ENCODE results near the gene PREX1.

The PREX1 gene

GRCh38 chr20:48619126-48620101, 208.4 kb downstream of the PREX1 start:
- Histone ChIP-seq H3K36me3 (ENCODE audit: insufficient read depth, low read depth, low read length) (no peaks in the 10 kb centered on the region), H3K9me3 (ENCODE audit: insufficient read depth, low read depth, low read length) (no peaks in the 10 kb centered on the region), H3K9ac (ENCODE audit: low read depth, low read length) (no peak overlapping the region), H3K4me1 (ENCODE audit: insufficient read depth, low read length) (no peaks in the 10 kb centered on the region), H3K27ac (ENCODE audit: low read length) (no peak overlapping the region), H3K4me3 (ENCODE audit: low read length) (no peak overlapping the region), H3K27me3 (ENCODE audit: insufficient read depth, low read length) (no peaks in the 10 kb centered on the region)

- Histone ChIP-seq H3K4me1 (ENCODE audit: insufficient read depth, low read length) (no peaks in the 10 kb centered on the region), H3K27ac (ENCODE audit: low read length) (no peak overlapping the region), H3K4me3 (ENCODE audit: low read length) (no peak overlapping the region), H3K27me3 (ENCODE audit: insufficient read depth, low read length) (no peaks in the 10 kb centered on the region), H3K36me3 (ENCODE audit: insufficient read depth, low read depth, low read length) (no peaks in the 10 kb centered on the region), H3K9me3 (ENCODE audit: insufficient read depth, low read depth, low read length) (no peaks in the 10 kb centered on the region), H3K9ac (ENCODE audit: low read depth, low read length) (no peak overlapping the region)
Observed at GRCh38 chr20:48618631-48619030, 209.2 kb downstream of the PREX1 start.

GRCh38 chr20:48618052-48618451, 209.7 kb downstream of the PREX1 start:
- Histone ChIP-seq H3K9ac (ENCODE audit: low read depth, low read length) (no peak overlapping the region), H3K9me3 (ENCODE audit: insufficient read depth, low read depth, low read length) (no peaks in the 10 kb centered on the region), H3K36me3 (ENCODE audit: insufficient read depth, low read depth, low read length) (no peaks in the 10 kb centered on the region), H3K4me1 (ENCODE audit: insufficient read depth, low read length) (no peaks in the 10 kb centered on the region), H3K27ac (ENCODE audit: low read length) (no peak overlapping the region), H3K27me3 (ENCODE audit: insufficient read depth, low read length) (no peaks in the 10 kb centered on the region), H3K4me3 (ENCODE audit: low read length) (no peak overlapping the region)

- Histone ChIP-seq H3K27me3 (ENCODE audit: insufficient read depth, low read length) (no peaks in the 10 kb centered on the region), H3K4me1 (ENCODE audit: insufficient read depth, low read length) (no peaks in the 10 kb centered on the region), H3K27ac (ENCODE audit: low read length) (no peak overlapping the region)
Observed at GRCh38 chr20:48617481-48617880, 210.3 kb downstream of the PREX1 start.

GRCh38 chr20:48616481-48616880, 211.3 kb downstream of the PREX1 start:
- H3K27me3 ChIP-seq (ENCODE audit: insufficient read depth, low read length), result no peaks in the 10 kb centered on the region
- H3K36me3 ChIP-seq (ENCODE audit: insufficient read depth, low read depth, low read length), result no peaks in the 10 kb centered on the region
- no peak overlapping the region for H3K4me3 ChIP-seq (ENCODE audit: low read length)
- no peaks in the 10 kb centered on the region for H3K4me1 ChIP-seq (ENCODE audit: insufficient read depth, low read length)
- no peak overlapping the region for H3K9ac ChIP-seq (ENCODE audit: low read depth, low read length)
- H3K27ac ChIP-seq (ENCODE audit: low read length), result no peak overlapping the region
- no peaks in the 10 kb centered on the region for H3K9me3 ChIP-seq (ENCODE audit: insufficient read depth, low read depth, low read length)

More at GRCh38 chr20:48617481-48617880, 210.3 kb downstream of the PREX1 start:
- no peak overlapping the region for H3K4me3 ChIP-seq (ENCODE audit: low read length)
- H3K9ac ChIP-seq (ENCODE audit: low read depth, low read length), result no peak overlapping the region
- H3K36me3 ChIP-seq (ENCODE audit: insufficient read depth, low read depth, low read length), result no peaks in the 10 kb centered on the region
- no peaks in the 10 kb centered on the region for H3K9me3 ChIP-seq (ENCODE audit: insufficient read depth, low read depth, low read length)

- Histone ChIP-seq H3K36me3 (ENCODE audit: insufficient read depth, low read depth, low read length) (no peaks in the 10 kb centered on the region), H3K9ac (ENCODE audit: low read depth, low read length) (no peak overlapping the region), H3K4me1 (ENCODE audit: insufficient read depth, low read length) (no peaks in the 10 kb centered on the region), H3K9me3 (ENCODE audit: insufficient read depth, low read depth, low read length) (no peaks in the 10 kb centered on the region), H3K27me3 (ENCODE audit: insufficient read depth, low read length) (no peaks in the 10 kb centered on the region), H3K4me3 (ENCODE audit: low read length) (no peak overlapping the region), H3K27ac (ENCODE audit: low read length) (no peak overlapping the region)
Observed at GRCh38 chr20:48615871-48616270, 211.9 kb downstream of the PREX1 start.

- Histone ChIP-seq H3K4me1 (ENCODE audit: insufficient read depth, low read length) (no peaks in the 10 kb centered on the region), H3K4me3 (ENCODE audit: low read length) (no peak overlapping the region), H3K27me3 (ENCODE audit: insufficient read depth, low read length) (no peaks in the 10 kb centered on the region), H3K36me3 (ENCODE audit: insufficient read depth, low read depth, low read length) (no peaks in the 10 kb centered on the region), H3K9me3 (ENCODE audit: insufficient read depth, low read depth, low read length) (no peaks in the 10 kb centered on the region), H3K27ac (ENCODE audit: low read length) (no peak overlapping the region), H3K9ac (ENCODE audit: low read depth, low read length) (no peak overlapping the region)
Observed at GRCh38 chr20:48614593-48615274, 213.1 kb downstream of the PREX1 start.

- Histone ChIP-seq H3K9ac (ENCODE audit: low read depth, low read length) (no peak overlapping the region), H3K27ac (ENCODE audit: low read length) (no peak overlapping the region), H3K9me3 (ENCODE audit: insufficient read depth, low read depth, low read length) (no peaks in the 10 kb centered on the region), H3K36me3 (ENCODE audit: insufficient read depth, low read depth, low read length) (no peaks in the 10 kb centered on the region), H3K4me3 (ENCODE audit: low read length) (no peak overlapping the region), H3K4me1 (ENCODE audit: insufficient read depth, low read length) (peaks cover 5% of the 10 kb centered on the region; the same call in 1 of the 2 replicates), H3K27me3 (ENCODE audit: insufficient read depth, low read length) (no peaks in the 10 kb centered on the region)
Observed at GRCh38 chr20:48613926-48614325, 213.9 kb downstream of the PREX1 start.

GRCh38 chr20:48612335-48612734, 215.5 kb downstream of the PREX1 start:
- Histone ChIP-seq H3K36me3 (ENCODE audit: insufficient read depth, low read depth, low read length) (no peaks in the 10 kb centered on the region), H3K27ac (ENCODE audit: low read length) (no peak overlapping the region), H3K9me3 (ENCODE audit: insufficient read depth, low read depth, low read length) (no peaks in the 10 kb centered on the region), H3K4me1 (ENCODE audit: insufficient read depth, low read length) (peaks cover 8% of the 10 kb centered on the region; the same call in 1 of the 2 replicates), H3K27me3 (ENCODE audit: insufficient read depth, low read length) (no peaks in the 10 kb centered on the region), H3K9ac (ENCODE audit: low read depth, low read length) (no peak overlapping the region), H3K4me3 (ENCODE audit: low read length) (no peak overlapping the region)

- Histone ChIP-seq H3K27ac (ENCODE audit: low read length) (no peak overlapping the region), H3K27me3 (ENCODE audit: insufficient read depth, low read length) (no peaks in the 10 kb centered on the region), H3K36me3 (ENCODE audit: insufficient read depth, low read depth, low read length) (no peaks in the 10 kb centered on the region), H3K9me3 (ENCODE audit: insufficient read depth, low read depth, low read length) (no peaks in the 10 kb centered on the region), H3K4me1 (ENCODE audit: insufficient read depth, low read length) (peaks cover 8% of the 10 kb centered on the region; the same call in 1 of the 2 replicates), H3K9ac (ENCODE audit: low read depth, low read length) (no peak overlapping the region), H3K4me3 (ENCODE audit: low read length) (no peak overlapping the region)
Observed at GRCh38 chr20:48610996-48611395, 216.8 kb downstream of the PREX1 start.

- no peaks in the 10 kb centered on the region for H3K36me3 ChIP-seq (ENCODE audit: insufficient read depth, low read depth, low read length)
- no peaks in the 10 kb centered on the region for H3K27me3 ChIP-seq (ENCODE audit: insufficient read depth, low read length)
- no peaks in the 10 kb centered on the region for H3K9me3 ChIP-seq (ENCODE audit: insufficient read depth, low read depth, low read length)
- H3K9ac ChIP-seq (ENCODE audit: low read depth, low read length), result no peak overlapping the region
- peaks cover 8% of the 10 kb centered on the region; the same call in 1 of the 2 replicates for H3K4me1 ChIP-seq (ENCODE audit: insufficient read depth, low read length)
- H3K27ac ChIP-seq (ENCODE audit: low read length), result no peak overlapping the region
- no peak overlapping the region for H3K4me3 ChIP-seq (ENCODE audit: low read length)
Observed at GRCh38 chr20:48609491-48609978, 218.3 kb downstream of the PREX1 start.
